Endothelial cell of hepatic sinusoid (primary cell): ENCODE measurements around the gene TCHP.

Experiments
- in situ Hi-C: cut with HindIII; loops from 2 replicates; pipeline ENCODE4 v1.10.0; 2017; ENCODE audit warnings: low sequenced_read_pairs

The TCHP gene

GRCh38 chr12:109930028-109930800, 30.1 kb downstream of the TCHP start:
- in situ Hi-C loops = no loop called here

GRCh38 chr12:109931143-109931542, 31.1 kb downstream of the TCHP start:
- in situ Hi-C loops = no loop called here

GRCh38 chr12:109932878-109933503, 32.9 kb downstream of the TCHP start:
- in situ Hi-C loops = no loop called here

- in situ Hi-C loops = no loop called here
Observed at GRCh38 chr12:109934026-109934425, 34.0 kb downstream of the TCHP start.

- in situ Hi-C loops = no loop called here
Observed at GRCh38 chr12:109937371-109937770, 37.3 kb downstream of the TCHP start.

- in situ Hi-C loops = no loop called here
Observed at GRCh38 chr12:109938947-109939346, 38.9 kb downstream of the TCHP start.

GRCh38 chr12:109939504-109939903, 39.4 kb downstream of the TCHP start:
- in situ Hi-C loops = no loop called here

GRCh38 chr12:109940339-109940923, 40.4 kb downstream of the TCHP start:
- in situ Hi-C loops = no loop called here

GRCh38 chr12:109943811-109944210, 43.7 kb downstream of the TCHP start:
- in situ Hi-C loops = no loop called here

- in situ Hi-C loops = no loop called here
Observed at GRCh38 chr12:109944561-109945359, 44.7 kb downstream of the TCHP start.

GRCh38 chr12:109946505-109946904, 46.4 kb downstream of the TCHP start:
- in situ Hi-C loops = no loop called here

- in situ Hi-C loops = no loop called here
Observed at GRCh38 chr12:109946913-109947312, 46.8 kb downstream of the TCHP start.

- in situ Hi-C loops = no loop called here
Observed at GRCh38 chr12:109947521-109947920, 47.4 kb downstream of the TCHP start.

GRCh38 chr12:109948368-109948767, 48.3 kb downstream of the TCHP start:
- in situ Hi-C loops = no loop called here

- in situ Hi-C loops = no loop called here
Observed at GRCh38 chr12:109949089-109949488, 49.0 kb downstream of the TCHP start.

GRCh38 chr12:109950625-109951024, 50.6 kb downstream of the TCHP start:
- in situ Hi-C loops = no loop called here

- in situ Hi-C loops = no loop called here
Observed at GRCh38 chr12:109951136-109951535, 51.1 kb downstream of the TCHP start.

GRCh38 chr12:109951751-109952150, 51.7 kb downstream of the TCHP start:
- in situ Hi-C loops = no loop called here

- in situ Hi-C loops = no loop called here
Observed at GRCh38 chr12:109952160-109952858, 52.2 kb downstream of the TCHP start.

GRCh38 chr12:109952873-109953272, 52.8 kb downstream of the TCHP start:
- in situ Hi-C loops = no loop called here

GRCh38 chr12:109953656-109954055, 53.6 kb downstream of the TCHP start:
- in situ Hi-C loops = no loop called here
